ENCODE results near the gene CTIF.

Gene CTIF

GRCh38 chr18:48847807-48848486, 309.1 kb downstream of the CTIF start:
- DNase-seq (ENCODE audit: low read depth in 2 of 2), result no peak

GRCh38 chr18:48848641-48849143, 309.9 kb downstream of the CTIF start:
- DNase-seq (ENCODE audit: low read depth in 2 of 2), result no peak

- DNase-seq (ENCODE audit: low read depth in 2 of 2), result no peak
Measured at GRCh38 chr18:48850822-48851598, 312.2 kb downstream of the CTIF start.

- no peak for DNase-seq (ENCODE audit: low read depth in 2 of 2)
Measured at GRCh38 chr18:48851599-48851960, 312.7 kb downstream of the CTIF start.

GRCh38 chr18:48852292-48852691, 313.5 kb downstream of the CTIF start:
- no peak for DNase-seq (ENCODE audit: low read depth in 2 of 2)

- no peak for DNase-seq (ENCODE audit: low read depth in 2 of 2)
Measured at GRCh38 chr18:48852794-48853193, 314.0 kb downstream of the CTIF start.

- DNase-seq (ENCODE audit: low read depth in 2 of 2), result no peak
Measured at GRCh38 chr18:48853588-48853987, 314.8 kb downstream of the CTIF start.

GRCh38 chr18:48854780-48855179, 315.9 kb downstream of the CTIF start:
- DNase-seq (ENCODE audit: low read depth in 2 of 2), result no peak

GRCh38 chr18:48855422-48856377, 316.9 kb downstream of the CTIF start:
- no peak for DNase-seq (ENCODE audit: low read depth in 2 of 2)

- no peak for DNase-seq (ENCODE audit: low read depth in 2 of 2)
Measured at GRCh38 chr18:48857023-48857694, 318.3 kb downstream of the CTIF start.

GRCh38 chr18:48858676-48859075, 319.8 kb downstream of the CTIF start:
- DNase-seq (ENCODE audit: low read depth in 2 of 2), result no peak

- no peak for DNase-seq (ENCODE audit: low read depth in 2 of 2)
Measured at GRCh38 chr18:48859311-48860268, 320.8 kb downstream of the CTIF start.

GRCh38 chr18:48860269-48861180, 321.7 kb downstream of the CTIF start:
- no peak for DNase-seq (ENCODE audit: low read depth in 2 of 2)

GRCh38 chr18:48861181-48861708, 322.4 kb downstream of the CTIF start:
- no peak for DNase-seq (ENCODE audit: low read depth in 2 of 2)

- DNase-seq (ENCODE audit: low read depth in 2 of 2), result no peak
Measured at GRCh38 chr18:48862132-48862531, 323.3 kb downstream of the CTIF start.

- DNase-seq (ENCODE audit: low read depth in 2 of 2), result no peak
Measured at GRCh38 chr18:48862678-48863270, 323.9 kb downstream of the CTIF start.

- DNase-seq (ENCODE audit: low read depth in 2 of 2), result no peak
Measured at GRCh38 chr18:48863432-48864065, 324.7 kb downstream of the CTIF start.

GRCh38 chr18:48864876-48865275, 326.0 kb downstream of the CTIF start:
- DNase-seq (ENCODE audit: low read depth in 2 of 2), result no peak
